Right lobe of liver (tissue), 4 donors: ENCODE measurements around the gene MED15.

Source experiments
- POLR2A ChIP-seq: fragments of 450-650 bp; IDR thresholded peaks from one replicate; pipeline ENCODE4 v1.6.1; 2017; ENCODE audit warnings: antibody characterized with exemption, mild to moderate bottlenecking
- TF ChIP-seq, protein P1 (sequence below), 4 donors: fragments of 200-600 bp in 3 of 4; fragments of 450-650 bp in 1 of 4; IDR thresholded peaks; one replicate each; pipeline versions ENCODE4 v1.5.1 to v1.8.0; 2016 to 2022; ENCODE audit warnings: antibody characterized with exemption in 4 of 4, mild to moderate bottlenecking in 2 of 4
- donor health status: DM: no; HTN: no; CAD: no.
- donor health status: DM: no; HTN: no; CAD: no.
- donor health status: DM: no; HTN: yes; CAD: no.

- TF ChIP-seq POLR2A, result no peak
- TF ChIP-seq, protein P1, sequence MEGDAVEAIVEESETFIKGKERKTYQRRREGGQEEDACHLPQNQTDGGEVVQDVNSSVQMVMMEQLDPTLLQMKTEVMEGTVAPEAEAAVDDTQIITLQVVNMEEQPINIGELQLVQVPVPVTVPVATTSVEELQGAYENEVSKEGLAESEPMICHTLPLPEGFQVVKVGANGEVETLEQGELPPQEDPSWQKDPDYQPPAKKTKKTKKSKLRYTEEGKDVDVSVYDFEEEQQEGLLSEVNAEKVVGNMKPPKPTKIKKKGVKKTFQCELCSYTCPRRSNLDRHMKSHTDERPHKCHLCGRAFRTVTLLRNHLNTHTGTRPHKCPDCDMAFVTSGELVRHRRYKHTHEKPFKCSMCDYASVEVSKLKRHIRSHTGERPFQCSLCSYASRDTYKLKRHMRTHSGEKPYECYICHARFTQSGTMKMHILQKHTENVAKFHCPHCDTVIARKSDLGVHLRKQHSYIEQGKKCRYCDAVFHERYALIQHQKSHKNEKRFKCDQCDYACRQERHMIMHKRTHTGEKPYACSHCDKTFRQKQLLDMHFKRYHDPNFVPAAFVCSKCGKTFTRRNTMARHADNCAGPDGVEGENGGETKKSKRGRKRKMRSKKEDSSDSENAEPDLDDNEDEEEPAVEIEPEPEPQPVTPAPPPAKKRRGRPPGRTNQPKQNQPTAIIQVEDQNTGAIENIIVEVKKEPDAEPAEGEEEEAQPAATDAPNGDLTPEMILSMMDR (IDR thresholded peaks at IDR 0.05), result no peak
Observed at GRCh38 chr22:20582520-20583361, 75.3 kb downstream of the MED15 start.
